T-helper 2 cell treated with Interferon-gamma antibody and Interleukin-4, amounts not matched to agents 100 ng/mL and 5 ng/mL, for 36 hours (primary cell): ENCODE results near the gene CAGE1. TPM values are rescaled to one million over a fixed set of nuclear protein-coding genes. Genes with fewer than 3 reads are reported as not detected.

ENCODE experiments used
- intact Hi-C: fragments of 100-400 bp; cut with micrococcal nuclease; formaldehyde crosslinking; loops from one replicate; pipeline ENCODE4 v1.15.1; 2023
- total RNA-seq: library from RNA; stranded (reverse); gene quantifications from 2 replicates; pipeline ENCODE4 v1.2.3, GENCODE V29; 2022

Gene CAGE1
- total RNA-seq, 1 donor from 2014 or later = not detected

DNA sequence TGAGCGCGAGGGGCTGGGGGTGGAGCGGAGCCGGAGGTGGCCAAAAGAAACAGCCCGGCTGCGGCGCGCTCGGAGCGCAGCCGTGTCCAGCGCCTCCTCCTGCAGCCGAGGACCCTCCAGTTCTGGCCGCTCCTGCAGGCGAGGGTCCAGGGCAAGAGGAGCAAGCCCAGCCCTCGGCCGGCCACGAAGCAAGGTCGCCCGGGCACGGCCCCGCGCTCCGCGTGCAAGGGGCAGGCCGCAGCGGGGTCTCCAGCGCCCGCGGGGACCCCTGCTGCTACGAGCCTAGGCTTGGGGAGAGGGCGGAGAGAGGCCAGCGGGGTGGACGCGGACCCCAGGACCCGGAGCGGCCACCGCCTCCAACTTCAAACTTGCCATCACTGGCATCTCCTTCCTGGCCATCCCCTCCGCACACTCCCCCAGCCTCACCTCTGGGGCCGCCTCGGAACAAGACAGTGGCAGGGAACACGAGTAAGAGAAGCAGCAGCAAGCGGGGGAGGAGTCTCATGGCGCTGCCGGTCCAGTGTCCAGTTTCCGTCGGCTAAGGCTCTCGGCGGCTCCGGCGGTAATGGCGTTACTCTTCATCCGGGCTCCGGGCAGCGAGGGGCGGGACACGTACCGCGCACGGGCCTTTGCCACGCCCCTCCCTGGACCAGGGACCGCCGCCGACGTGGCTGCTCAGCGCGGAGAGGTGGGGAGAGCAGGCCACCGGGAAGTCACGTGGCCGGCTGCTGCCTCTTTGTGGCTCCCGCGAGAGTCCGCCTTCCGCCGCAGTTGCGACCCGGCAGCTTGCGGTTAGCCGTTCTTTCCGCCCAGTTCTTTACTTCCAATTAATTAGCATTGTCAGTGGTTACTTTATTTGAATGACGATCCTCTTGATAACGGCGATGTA is 76.7 kb downstream of the CAGE1 start, which contains the start of gene SSR1:
TSS of gene SSR1 (minus strand) at position 584 of the 889 bp plus-strand sequence. CDS start at position 505, 79 bp downstream.
- intact Hi-C loops = loop anchor here (1.0 to 5.0 kb wide), 7 partner anchors 76 to 789 kb away; partner anchors contain the start of genes BLOC1S5, CAGE1, EEF1E1 and RIOK1

DNA sequence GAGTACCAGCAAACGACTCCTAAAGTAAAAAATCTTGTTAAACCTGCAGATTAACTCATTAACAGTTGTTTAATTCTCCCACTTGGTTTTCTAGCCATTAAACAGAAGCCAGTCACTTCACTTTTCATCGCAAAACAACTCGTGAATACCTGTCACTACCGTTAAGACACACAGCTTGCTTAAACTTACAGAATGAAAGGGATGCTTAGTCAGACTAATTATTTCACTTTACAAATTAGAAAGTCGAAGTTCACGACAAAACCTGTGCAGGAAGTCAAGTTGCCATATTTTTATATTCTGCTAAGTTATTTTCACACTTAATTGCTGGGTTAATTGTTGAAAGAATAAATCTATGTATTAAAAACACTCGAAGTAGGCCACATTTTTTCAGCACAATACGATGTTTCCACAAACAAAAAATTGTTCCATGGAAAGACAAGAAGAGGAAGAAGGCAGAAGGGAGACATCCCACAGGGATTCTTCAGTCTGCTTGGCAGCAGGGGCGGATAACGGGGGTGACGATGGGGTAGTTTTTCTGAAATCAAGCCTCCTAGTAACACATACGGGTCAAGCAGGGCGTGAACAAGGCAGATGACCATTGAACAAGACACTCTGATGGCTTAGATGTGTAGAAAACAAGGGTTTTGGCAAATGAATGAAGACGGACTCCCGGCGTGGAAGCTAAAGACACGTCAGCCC is 77.5 kb downstream of the CAGE1 start:
- intact Hi-C loops = loop anchor here (1.0 to 5.0 kb wide), 6 partner anchors 205 to 790 kb away; partner anchors contain the start of genes BLOC1S5, EEF1E1, RREB1 and SNRNP48

DNA sequence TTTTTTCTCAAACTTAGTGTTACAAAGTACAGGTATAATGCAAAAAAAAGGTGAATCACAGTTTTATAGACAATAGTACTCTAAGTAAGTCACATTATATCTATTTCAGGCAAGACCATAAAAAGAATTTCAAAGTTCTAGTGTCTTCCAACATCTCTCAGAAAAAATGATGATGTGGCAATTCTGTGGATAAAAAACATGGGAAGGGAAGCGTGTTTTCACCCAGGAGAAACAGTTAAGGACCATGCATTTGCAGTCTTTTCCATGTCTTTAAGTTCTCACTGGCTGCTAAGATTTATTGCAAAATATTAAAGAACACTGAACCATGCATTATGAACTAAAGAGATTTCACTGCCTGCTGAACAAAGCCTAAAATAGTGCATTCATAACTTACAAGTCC is 78.4 kb downstream of the CAGE1 start:
- intact Hi-C loops = loop anchor here (5.0 kb wide), 1 partner anchor 654 kb away; no protein-coding TSS in a partner anchor

DNA sequence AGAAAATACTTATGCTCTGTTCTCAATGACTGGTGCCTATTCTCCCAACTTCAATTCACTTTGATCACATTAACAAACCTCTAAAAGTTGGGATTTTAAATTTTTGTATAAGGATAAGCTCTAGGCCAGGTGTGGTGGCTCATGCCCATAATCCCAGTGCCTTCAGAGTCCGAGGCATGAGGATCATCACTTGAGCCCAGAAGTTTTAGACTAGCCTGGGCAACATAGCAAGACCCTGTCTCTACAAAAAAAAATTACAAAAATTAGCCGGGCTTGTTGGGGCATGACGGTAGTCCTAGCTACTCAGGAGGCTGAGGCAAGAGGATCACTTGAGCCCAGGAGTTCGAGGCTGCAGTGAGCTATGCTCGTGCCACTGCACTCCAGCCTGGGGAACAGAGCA is 80.5 kb downstream of the CAGE1 start:
- intact Hi-C loops = no loop called here

DNA sequence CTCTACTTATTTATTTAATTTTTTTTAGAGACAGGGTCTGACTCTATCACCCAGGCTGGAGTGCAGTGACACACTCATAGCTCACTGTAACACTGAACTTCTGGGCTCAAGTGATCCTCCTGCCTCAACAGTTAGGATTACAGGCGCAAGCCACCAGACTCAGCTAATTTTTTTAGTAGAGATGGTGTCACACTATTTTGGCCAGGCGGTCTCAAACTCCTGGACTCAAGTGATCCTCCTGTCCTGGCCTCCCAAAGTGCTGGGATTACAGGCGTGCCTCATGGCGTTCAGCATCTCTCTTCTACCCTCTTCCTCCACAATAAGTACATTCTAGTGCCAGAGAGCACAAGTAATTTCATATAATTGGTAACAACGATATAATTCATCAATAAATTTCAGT is 82.0 kb downstream of the CAGE1 start:
- intact Hi-C loops = no loop called here

DNA sequence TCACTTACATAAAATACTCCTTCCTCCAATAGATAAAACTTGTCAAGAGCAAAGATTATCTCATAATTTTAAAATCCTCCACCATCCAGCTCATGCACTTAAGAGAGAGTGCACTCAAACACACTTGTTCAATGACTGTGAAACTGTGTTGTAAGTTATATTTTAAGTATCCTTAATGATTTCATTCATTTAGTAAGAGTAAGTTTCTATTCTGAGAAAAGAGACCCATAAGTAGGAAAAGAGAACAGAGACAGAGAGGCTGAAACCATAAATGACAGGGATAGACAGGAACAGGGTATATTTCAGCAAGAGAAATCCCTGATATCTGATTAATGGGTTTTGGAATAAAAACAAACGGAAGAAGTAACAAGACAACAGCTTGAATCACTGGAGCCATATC is 84.7 kb downstream of the CAGE1 start:
- intact Hi-C loops = no loop called here

DNA sequence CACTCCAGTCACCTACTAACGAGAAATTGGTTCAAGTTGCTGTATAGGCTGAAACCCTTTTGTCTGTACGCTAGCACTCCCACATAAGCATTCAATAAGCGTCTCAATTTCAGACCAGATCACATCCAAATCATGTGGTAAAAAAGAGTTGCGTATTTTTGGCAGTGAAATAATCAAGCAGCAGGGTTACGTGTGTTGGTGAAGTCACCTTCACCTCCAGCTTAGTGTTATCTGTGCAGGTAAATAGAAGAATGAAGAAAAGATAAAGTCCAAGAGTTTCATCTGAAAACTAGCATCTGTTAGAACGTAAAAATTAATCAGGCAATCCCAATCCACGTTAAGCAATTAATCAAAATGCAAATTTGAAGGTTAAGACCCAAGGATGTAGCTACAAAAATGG is 87.8 kb downstream of the CAGE1 start:
- intact Hi-C loops = no loop called here

DNA sequence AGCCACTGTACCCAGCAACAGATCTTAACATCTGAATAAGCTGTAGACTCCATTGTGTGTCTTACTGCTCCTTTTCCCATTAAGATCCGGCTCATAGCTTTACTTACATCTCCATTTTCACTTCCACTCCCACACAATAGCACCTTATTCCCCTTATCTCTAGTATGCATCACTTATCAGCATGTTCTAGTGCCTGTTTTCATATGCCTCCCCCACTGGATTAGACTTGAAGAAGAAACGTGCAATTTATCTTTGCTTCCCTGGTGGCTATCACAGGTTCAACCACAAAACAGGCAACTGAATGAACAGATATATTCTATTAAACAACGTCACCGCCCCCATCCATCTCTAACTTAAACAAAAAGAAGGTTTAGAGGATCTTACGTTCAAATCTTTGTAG is 88.6 kb downstream of the CAGE1 start:
- intact Hi-C loops = no loop called here

DNA sequence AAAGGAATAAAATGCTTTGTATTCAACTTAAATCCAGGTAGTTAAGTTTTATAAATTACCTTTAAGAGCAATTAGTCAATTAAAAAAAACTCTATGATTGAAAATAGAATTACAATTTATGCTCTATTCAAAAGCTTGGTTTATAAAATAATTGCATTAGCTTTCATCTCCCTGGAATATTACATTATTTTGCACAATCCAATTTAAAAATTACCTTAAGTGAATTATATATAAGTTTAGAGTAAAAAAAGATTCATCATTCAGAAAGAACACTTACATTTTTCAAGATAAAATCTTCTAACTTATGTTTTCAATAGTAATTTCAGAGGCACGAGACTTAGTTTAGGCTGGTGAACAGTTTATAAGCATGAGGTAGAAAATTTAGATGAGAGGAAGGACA is 91.4 kb downstream of the CAGE1 start:
- intact Hi-C loops = no loop called here

DNA sequence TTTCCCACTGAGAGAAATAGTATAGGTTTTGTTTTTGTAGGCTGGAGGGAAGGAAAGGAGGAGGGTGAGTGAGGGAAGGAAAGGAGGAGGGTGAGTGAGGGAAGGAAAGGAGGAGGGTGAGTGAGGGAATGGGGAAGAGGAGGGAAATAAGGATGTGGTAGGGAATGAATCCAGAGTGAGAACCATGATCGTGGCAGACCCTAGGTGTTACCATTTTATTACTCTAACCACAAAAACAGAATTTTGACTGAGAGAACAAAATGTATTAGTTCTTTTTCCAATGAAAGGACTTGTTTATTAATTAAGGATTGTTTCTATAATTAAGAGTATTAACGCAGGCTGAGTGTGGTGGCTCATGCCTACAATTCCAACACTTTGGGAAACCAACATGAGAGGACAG is 92.9 kb downstream of the CAGE1 start:
- intact Hi-C loops = no loop called here

DNA sequence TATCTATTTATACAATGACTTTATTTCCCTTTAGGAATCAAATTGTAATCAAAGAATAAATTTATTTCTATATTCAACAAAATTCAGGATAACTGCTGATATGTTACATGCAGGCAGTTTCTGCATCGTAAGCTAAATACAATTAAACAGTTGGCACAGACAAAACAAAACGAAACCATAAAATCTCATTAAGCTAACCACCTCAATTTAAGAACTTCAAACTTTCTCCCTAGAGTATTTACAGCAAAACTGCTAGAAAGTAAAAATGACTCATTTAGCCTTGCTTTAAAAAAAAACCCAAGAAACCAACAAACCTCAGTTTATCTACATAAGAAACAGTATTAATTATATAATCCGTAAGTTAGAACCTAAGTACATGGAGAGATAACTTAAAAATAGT is 93.6 kb downstream of the CAGE1 start:
- intact Hi-C loops = no loop called here

DNA sequence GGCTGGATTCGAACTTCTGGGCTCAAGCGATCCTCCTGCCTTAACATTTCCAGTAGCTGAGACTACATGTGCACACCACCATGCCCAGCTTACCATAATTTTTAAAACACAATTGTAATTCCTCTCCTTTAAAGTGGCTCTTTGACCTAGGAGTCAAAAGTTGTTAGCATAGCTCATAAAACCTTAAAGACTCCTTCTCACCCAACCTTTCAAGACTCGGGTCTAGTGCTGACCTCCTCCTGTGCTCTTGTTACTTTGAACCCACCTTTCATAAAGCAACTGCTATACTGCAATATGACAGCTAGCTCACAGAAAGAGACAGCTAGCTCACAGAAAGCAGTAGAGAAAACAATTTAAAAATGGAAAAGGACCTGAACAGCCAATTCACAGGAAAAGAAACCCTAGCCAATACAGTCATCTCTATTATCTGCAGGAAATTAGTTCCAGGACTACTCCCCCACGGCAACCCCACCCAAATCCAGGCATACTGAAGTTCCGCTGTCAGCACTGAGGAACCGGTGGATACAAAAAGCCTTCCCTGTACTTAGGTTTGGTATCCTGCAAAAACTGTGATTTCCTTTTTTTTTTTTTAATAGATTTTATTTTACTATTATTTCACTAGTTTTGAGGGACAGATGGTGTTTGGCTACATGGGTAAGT is 96.8 kb downstream of the CAGE1 start:
- intact Hi-C loops = no loop called here

DNA sequence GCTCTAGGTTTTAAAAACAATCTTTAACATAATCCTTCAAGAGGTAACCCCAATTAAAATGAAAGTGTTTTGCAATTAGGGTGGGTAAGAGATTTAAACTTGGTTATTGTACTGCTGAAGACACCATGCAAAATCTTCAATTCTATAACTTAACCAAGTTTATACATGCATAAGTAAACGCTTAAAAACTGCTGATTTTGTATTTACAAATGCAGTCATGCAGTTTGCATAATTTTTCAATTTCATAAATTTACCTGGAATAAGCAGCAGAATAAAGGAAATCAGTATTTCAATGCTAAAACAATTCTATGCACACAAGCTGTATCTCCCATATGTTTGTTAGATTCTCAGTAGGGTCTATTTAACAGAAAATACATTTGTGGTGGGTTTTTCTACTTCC is 99.5 kb downstream of the CAGE1 start:
- intact Hi-C loops = no loop called here

DNA sequence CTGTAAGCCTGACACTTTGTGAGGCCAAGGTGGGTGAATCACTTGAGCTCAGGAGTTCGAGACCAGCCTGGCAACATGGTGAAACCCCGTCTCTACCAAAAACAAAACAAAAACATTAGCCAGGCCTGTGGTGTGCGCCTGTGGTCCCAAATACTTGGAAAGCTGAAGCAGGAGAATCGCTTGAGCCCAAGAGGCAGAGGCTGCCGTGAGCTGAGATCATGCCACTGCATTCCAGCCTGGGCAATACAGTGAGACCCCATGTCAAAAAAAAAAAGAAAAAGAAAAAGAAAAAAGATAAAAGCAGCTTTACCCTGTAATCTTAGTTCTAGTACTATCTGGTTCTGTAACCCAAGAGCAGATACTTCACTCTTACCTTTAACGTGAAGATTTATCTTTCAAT is 104.1 kb downstream of the CAGE1 start:
- intact Hi-C loops = no loop called here

DNA sequence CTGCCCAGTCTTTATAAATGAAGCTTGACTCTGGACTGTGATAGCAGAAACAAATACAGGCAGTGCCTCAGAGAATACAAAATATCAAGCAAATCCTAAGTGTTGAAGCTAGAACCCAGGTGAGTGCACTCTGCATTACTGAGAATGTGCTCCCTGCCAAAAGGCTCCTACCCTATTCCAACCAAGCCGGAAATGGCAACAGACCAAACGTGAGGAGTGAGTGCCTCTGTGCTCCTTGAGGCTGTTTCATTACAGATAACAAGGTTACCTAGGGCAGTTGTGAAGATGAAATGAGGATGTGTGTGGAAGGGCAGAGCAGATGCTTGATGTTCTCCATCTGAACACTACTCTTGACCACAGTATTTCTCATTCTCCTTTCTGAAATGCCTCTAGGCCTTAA is 105.9 kb downstream of the CAGE1 start:
- intact Hi-C loops = no loop called here

DNA sequence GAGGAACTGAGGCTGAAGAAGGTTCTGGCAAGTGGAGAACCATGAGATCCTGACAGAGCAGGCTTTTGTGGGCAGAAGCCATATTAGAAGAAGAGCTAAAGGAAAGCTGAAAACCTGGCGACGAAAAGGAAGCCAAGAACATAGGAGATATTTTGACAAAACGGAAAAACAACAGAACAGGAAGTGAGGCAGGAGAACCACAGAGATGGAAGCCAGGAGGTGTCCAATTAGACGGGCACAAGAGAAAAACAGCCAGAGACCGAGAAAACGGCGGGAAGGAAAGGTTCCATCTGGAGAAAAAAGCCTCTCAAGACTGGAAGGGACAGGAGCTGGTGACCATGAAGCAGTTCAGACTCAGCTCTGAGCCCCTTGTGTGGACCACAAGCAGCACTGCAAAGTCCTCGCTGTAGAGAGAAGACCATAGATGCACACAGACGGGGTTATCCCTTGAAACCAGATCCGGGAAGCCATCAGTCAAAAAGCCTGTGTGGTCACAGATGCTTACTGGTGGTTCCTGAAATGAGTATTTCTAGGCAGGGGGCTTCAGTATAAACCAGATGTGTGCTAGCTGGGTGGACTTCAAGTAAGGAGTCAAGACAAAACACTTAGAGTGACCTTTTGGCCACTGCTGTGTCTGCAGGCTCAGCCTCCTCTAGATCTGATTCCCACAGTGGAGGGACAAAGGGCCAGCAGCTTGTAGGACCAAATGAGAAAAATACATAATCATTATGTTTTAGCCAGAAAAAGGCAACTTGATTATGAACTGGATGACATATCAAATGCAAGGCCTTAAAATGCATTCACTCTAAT is 107.2 kb downstream of the CAGE1 start:
- intact Hi-C loops = no loop called here

Other genes starting within 250 kb of the CAGE1 start
- gene SSR1, start 76.5 kb downstream of the CAGE1 start, total RNA-seq = 198 and 210 TPM in 2 replicates
- 35.5 and 43.6 TPM in 2 replicates for gene RIOK1, start 66 bp upstream of the CAGE1 start, total RNA-seq
- gene DSP, start 151.9 kb upstream of the CAGE1 start, total RNA-seq = 0.02 TPM in 1 of 2 replicates, not detected in the other
- 14.8 and 15.5 TPM in 2 replicates for gene SNRNP48, start 200.5 kb upstream of the CAGE1 start, total RNA-seq